Memory B cell (primary cell): ENCODE data around the gene TMEM63C.
A peak's percentile ranks its signal among the peaks of the same experiment; 100 is the strongest.
"Not testable (repeated sequence)": the region's sequence is repeated elsewhere in the genome, so short reads cannot be mapped to it uniquely, and the experiment has no call there.

ENCODE experiments used
- ATAC-seq: fragments of 150-1000 bp; cut with Tn5 transposase; 2 replicates; pipeline ENCODE4 v1.10.0; 2021; ENCODE audit warnings: low read depth, mild to moderate bottlenecking, moderate library complexity
- DNase-seq, 2 donors: peaks; one replicate each; pipeline ENCODE4 v3.0.0; 2022; ENCODE audit warnings: low spot score in 2 of 2
- H3K27ac Mint-ChIP-seq: one replicate; pipeline ENCODE4 v1.8.0; 2022; ENCODE audit warnings: mild to moderate bottlenecking, moderate library complexity, mixed read lengths
- H3K27me3 Mint-ChIP-seq: one replicate; pipeline ENCODE4 v1.8.0; 2022; ENCODE audit warnings: mixed read lengths
- H3K36me3 Mint-ChIP-seq: one replicate; pipeline ENCODE4 v1.8.0; 2022; ENCODE audit warnings: mild to moderate bottlenecking, mixed read lengths
- H3K4me1 Mint-ChIP-seq: one replicate; pipeline ENCODE4 v1.8.0; 2022; ENCODE audit warnings: mixed read lengths
- H3K4me3 Mint-ChIP-seq: one replicate; pipeline ENCODE4 v1.8.0; 2022; ENCODE audit warnings: mild to moderate bottlenecking, moderate library complexity, mixed read lengths
- H3K9me3 Mint-ChIP-seq: one replicate; pipeline ENCODE4 v1.8.0; 2022; ENCODE audit warnings: mixed read lengths

Gene TMEM63C

GRCh38 chr14:77148510-77149231, 32.9 kb upstream of the TMEM63C start:
- no peak for ATAC-seq
- Mint-ChIP-seq H3K27me3 (peaks cover 23% of the 10 kb centered on the region), H3K9me3 (no peaks in the 10 kb centered on the region), H3K4me3 (no peak overlapping the region), H3K4me1 (peaks cover 5% of the 10 kb centered on the region), H3K27ac (no peak overlapping the region), H3K36me3 (no peaks in the 10 kb centered on the region)
- DNase-seq, result no peak

DNA sequence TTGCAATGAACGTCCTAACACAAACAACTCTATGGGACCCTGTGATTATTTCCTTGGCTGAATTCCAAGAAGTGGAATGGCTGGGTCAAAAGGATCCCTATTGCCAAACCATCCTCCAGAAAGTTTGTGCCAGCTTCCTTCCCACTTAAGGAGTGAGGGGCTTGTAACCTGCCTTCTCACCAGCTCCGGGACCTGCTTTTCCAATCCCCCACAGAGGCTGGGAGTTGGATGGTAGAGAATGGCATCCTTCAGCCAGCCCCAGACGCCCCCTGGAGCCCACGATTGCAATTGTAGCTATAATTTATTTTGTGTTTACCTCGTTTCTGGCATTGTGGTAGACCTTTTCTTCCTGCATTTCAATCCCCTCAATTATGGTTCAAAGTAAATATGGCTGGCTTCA, 30.4 kb upstream of the TMEM63C start:
- peaks cover 22% of the 10 kb centered on the region for H3K27me3 Mint-ChIP-seq
- no peaks in the 10 kb centered on the region for H3K36me3 Mint-ChIP-seq
- H3K4me1 Mint-ChIP-seq, result peaks cover 5% of the 10 kb centered on the region
- ATAC-seq (no peak), DNase-seq (no peak)
- no peak overlapping the region for H3K4me3 Mint-ChIP-seq
- no peaks in the 10 kb centered on the region for H3K9me3 Mint-ChIP-seq
- H3K27ac Mint-ChIP-seq, result no peak overlapping the region

- Mint-ChIP-seq H3K4me1 (peaks cover 5% of the 10 kb centered on the region), H3K27ac (no peak overlapping the region), H3K9me3 (no peaks in the 10 kb centered on the region), H3K36me3 (no peaks in the 10 kb centered on the region), H3K4me3 (no peak overlapping the region), H3K27me3 (peaks cover 22% of the 10 kb centered on the region)
- peak; percentile 79 for ATAC-seq
- DNase-seq, result no peak
Observed at GRCh38 chr14:77151918-77152588, 29.5 kb upstream of the TMEM63C start.

GRCh38 chr14:77153802-77154201, 27.8 kb upstream of the TMEM63C start:
- peaks cover 5% of the 10 kb centered on the region for H3K4me1 Mint-ChIP-seq
- peaks cover 30% of the 10 kb centered on the region for H3K27me3 Mint-ChIP-seq
- DNase-seq (no peak), ATAC-seq (no peak)
- H3K9me3 Mint-ChIP-seq, result no peaks in the 10 kb centered on the region
- no peak overlapping the region for H3K27ac Mint-ChIP-seq
- H3K36me3 Mint-ChIP-seq, result no peaks in the 10 kb centered on the region
- no peak overlapping the region for H3K4me3 Mint-ChIP-seq

DNA sequence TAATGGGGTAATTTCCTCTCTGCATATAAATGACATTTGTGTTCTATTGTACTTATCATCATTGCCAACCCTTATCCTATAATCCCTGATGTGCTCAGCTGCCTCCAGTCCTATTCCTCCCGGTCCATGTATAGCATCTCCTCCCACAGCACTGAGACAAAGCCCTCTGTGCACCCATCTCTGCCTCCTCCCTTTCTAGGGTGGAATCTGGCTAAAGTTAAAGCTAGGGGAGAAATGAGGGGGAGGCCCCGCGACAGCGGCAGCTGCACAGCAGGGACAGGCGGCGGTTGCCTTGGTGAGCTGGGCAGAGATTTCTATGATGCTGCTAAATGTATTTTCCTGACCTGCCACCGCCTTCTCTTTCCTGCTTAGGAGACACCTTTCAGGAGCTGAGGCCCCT, 27.2 kb upstream of the TMEM63C start:
- H3K4me3 Mint-ChIP-seq, result no peak overlapping the region
- H3K36me3 Mint-ChIP-seq, result no peaks in the 10 kb centered on the region
- ATAC-seq (no peak), DNase-seq (no peak)
- peaks cover 5% of the 10 kb centered on the region for H3K4me1 Mint-ChIP-seq
- H3K27ac Mint-ChIP-seq, result no peak overlapping the region
- no peaks in the 10 kb centered on the region for H3K9me3 Mint-ChIP-seq
- H3K27me3 Mint-ChIP-seq, result peaks cover 32% of the 10 kb centered on the region

- Mint-ChIP-seq H3K9me3 (no peaks in the 10 kb centered on the region), H3K27ac (no peak overlapping the region), H3K27me3 (peaks cover 32% of the 10 kb centered on the region), H3K4me3 (no peak overlapping the region), H3K36me3 (no peaks in the 10 kb centered on the region), H3K4me1 (peaks cover 5% of the 10 kb centered on the region)
- no peak for DNase-seq
- no peak for ATAC-seq
Observed at GRCh38 chr14:77155083-77155482, 26.5 kb upstream of the TMEM63C start.

- no peak for ATAC-seq
- DNase-seq, result no peak
- no peaks in the 10 kb centered on the region for H3K36me3 Mint-ChIP-seq
- no peak overlapping the region for H3K4me3 Mint-ChIP-seq
- H3K27me3 Mint-ChIP-seq, result peaks cover 33% of the 10 kb centered on the region
- H3K27ac Mint-ChIP-seq, result no peak overlapping the region
- H3K9me3 Mint-ChIP-seq, result no peaks in the 10 kb centered on the region
- no peaks in the 10 kb centered on the region for H3K4me1 Mint-ChIP-seq
Observed at GRCh38 chr14:77157740-77158139, 23.9 kb upstream of the TMEM63C start.

DNA sequence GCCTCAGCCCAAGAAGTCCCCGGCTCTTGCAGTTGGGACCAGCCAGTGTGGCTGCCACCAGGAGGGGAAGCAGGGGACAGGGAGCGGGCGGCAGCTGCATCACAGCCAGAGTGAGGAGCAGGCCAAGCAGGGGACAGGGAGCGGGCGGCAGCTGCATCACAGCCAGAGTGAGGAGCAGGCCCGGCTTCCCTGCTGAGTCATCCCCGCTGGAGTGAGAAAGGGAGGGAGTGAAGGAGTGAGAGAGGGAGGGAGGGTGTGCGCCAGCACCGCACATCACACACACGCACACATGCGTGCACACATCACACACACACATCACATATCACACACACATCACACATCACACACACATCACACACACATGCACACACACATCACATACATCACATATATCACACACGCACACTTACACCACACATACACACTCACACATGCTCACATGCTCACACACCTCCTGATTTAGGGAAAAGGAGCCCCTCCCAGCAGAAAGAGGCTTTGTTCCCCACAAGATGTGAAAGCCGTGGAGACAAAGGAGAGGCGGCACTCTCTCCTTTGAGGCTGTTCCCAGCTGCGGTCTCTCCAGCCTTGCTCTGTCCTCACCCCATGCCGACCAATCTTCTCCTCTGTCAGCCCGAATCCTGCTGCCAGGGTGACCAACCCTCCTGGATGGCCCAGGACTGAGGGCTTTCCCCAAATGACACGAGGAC, 23.3 kb upstream of the TMEM63C start:
- H3K27me3 Mint-ChIP-seq, result peaks cover 29% of the 10 kb centered on the region
- ATAC-seq (no peak), DNase-seq (no peak)
- no peaks in the 10 kb centered on the region for H3K4me1 Mint-ChIP-seq
- no peak overlapping the region for H3K27ac Mint-ChIP-seq
- H3K36me3 Mint-ChIP-seq, result no peaks in the 10 kb centered on the region
- no peak overlapping the region for H3K4me3 Mint-ChIP-seq
- H3K9me3 Mint-ChIP-seq, result no peaks in the 10 kb centered on the region

GRCh38 chr14:77158882-77159255, 22.7 kb upstream of the TMEM63C start:
- Mint-ChIP-seq H3K4me3 (no peak overlapping the region), H3K36me3 (no peaks in the 10 kb centered on the region), H3K4me1 (no peaks in the 10 kb centered on the region), H3K27me3 (peaks cover 28% of the 10 kb centered on the region), H3K9me3 (no peaks in the 10 kb centered on the region), H3K27ac (no peak overlapping the region)
- ATAC-seq (no peak), DNase-seq (no peak)

GRCh38 chr14:77161011-77161410, 20.6 kb upstream of the TMEM63C start:
- Mint-ChIP-seq H3K4me3 (no peak overlapping the region), H3K27me3 (peaks cover 19% of the 10 kb centered on the region), H3K36me3 (no peaks in the 10 kb centered on the region), H3K4me1 (no peaks in the 10 kb centered on the region), H3K9me3 (no peaks in the 10 kb centered on the region), H3K27ac (no peak overlapping the region)
- DNase-seq, result no peak
- ATAC-seq, result no peak

GRCh38 chr14:77170045-77170444, 11.6 kb upstream of the TMEM63C start:
- ATAC-seq (no peak), DNase-seq (no peak)
- Mint-ChIP-seq H3K36me3 (no peaks in the 10 kb centered on the region), H3K27ac (no peak overlapping the region), H3K9me3 (peaks cover 10% of the 10 kb centered on the region), H3K27me3 (peaks cover 2% of the 10 kb centered on the region), H3K4me1 (no peaks in the 10 kb centered on the region), H3K4me3 (no peak overlapping the region)

- Mint-ChIP-seq H3K4me3 (no peak overlapping the region), H3K9me3 (peaks cover 10% of the 10 kb centered on the region), H3K36me3 (no peaks in the 10 kb centered on the region), H3K4me1 (peaks cover 3% of the 10 kb centered on the region), H3K27ac (no peak overlapping the region), H3K27me3 (peaks cover 4% of the 10 kb centered on the region)
- DNase-seq, result no peak
- no peak for ATAC-seq
Observed at GRCh38 chr14:77172916-77173315, 8.7 kb upstream of the TMEM63C start.

GRCh38 chr14:77173911-77174617, 7.5 kb upstream of the TMEM63C start:
- H3K4me3 Mint-ChIP-seq, H3K27me3 Mint-ChIP-seq, H3K9me3 Mint-ChIP-seq: not testable (repeated sequence)

DNA sequence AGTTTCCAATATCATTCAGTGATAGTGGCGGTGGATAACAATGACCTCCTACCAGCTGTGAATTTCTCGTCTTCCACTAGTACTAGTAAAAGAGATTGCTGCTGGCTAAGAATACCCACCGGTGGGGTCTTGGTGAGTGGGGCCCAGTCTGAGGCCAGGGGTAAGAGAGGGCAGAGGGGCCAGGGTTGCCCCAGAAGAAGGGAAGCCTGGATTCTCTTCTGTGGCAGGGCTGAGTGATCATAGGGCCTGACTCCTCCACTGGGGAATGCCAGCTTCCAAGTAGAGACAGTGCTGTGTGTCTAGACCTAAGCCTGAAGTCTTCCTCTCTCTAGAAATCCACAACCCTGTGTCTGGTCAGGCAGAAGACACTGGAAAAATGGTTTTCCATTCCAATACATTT, 5.8 kb upstream of the TMEM63C start:
- Mint-ChIP-seq H3K9me3 (peaks cover 1% of the 10 kb centered on the region), H3K27ac (no peak overlapping the region), H3K27me3 (peaks cover 6% of the 10 kb centered on the region), H3K36me3 (no peaks in the 10 kb centered on the region), H3K4me1 (peaks cover 3% of the 10 kb centered on the region), H3K4me3 (no peak overlapping the region)
- no peak for ATAC-seq
- no peak for DNase-seq

More at GRCh38 chr14:77173911-77174617, 7.5 kb upstream of the TMEM63C start:
- not testable (repeated sequence) for ATAC-seq, DNase-seq, H3K4me1 Mint-ChIP-seq, H3K27ac Mint-ChIP-seq, H3K36me3 Mint-ChIP-seq
